ENCODE measurements around the gene ONECUT3. TPM values are rescaled to one million over a fixed set of nuclear protein-coding genes. Genes with fewer than 3 reads are reported as not detected.

The ONECUT3 gene
- total and polyA plus RNA-seq, 4 donors: not detected

DNA sequence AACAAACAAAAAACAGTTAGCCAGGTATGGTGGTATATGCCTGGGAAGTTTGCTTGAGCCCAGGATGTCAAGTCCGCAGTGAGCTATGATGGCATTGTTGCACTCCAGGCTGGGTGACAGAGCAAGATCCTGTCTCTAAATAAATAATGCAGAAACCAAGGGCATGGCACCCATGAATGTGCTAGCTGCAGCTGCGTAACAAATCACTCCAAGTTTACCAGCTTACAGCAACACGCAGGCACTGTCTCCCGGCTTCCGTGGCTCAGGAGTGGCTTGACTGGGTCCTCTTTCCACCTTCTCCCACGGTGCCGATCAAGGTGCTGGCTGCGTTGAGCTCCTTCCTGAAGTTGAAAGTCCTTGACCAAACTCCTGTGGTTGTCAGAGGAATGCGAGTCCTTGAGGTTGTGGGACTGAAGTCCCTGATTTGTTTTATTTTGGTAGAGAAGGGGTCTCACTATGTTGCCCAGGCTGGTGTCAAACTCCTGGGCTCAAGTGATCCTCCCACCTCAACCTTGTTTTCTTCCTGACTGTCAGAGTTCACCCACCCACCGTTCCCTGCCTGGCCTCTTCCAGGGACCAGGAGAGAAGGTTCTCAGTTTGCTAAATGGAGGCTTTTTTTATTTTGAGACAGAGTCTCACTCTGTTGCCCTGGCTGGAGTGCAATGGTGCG, 13.2 kb upstream of the ONECUT3 start:
- Histone ChIP-seq H3K4me3 (ENCODE audit: low read depth in 1 of 3, low read length in 3 of 3) (no peak overlapping the region), H3K27ac (ENCODE audit: low read depth in 1 of 2, low read length in 2 of 2) (no peak overlapping the region), H3K27me3 (ENCODE audit: control insufficient read depth in 4 of 4, insufficient read depth in 4 of 4, low read length in 3 of 4) (peaks cover 0 to 9% (median under 1%) of the 10 kb centered on the region in 4 donors), H3K4me1 (ENCODE audit: control insufficient read depth in 4 of 4, insufficient read depth in 4 of 4, low read length in 3 of 4) (no peaks in the 10 kb centered on the region), H3K36me3 (ENCODE audit: control insufficient read depth in 4 of 4, insufficient read depth in 3 of 4, low read depth in 1 of 4, low read length in 3 of 4) (no peaks in the 10 kb centered on the region), H3K9ac (ENCODE audit: low read depth in 1 of 2, low read length in 2 of 2) (no peak overlapping the region), H3K9me3 (ENCODE audit: control insufficient read depth in 4 of 4, low read length in 3 of 4) (peaks cover 0 to 3% (median 1%) of the 10 kb centered on the region in 4 donors)
- 91% methylated on average over 11 of the region's 11 CpGs for WGBS
- DNase-seq (ENCODE audit: low spot score): no peak
- TF ChIP-seq TAF1 (conservative IDR thresholded peaks at IDR 0.05) (no peak), YY1 (IDR thresholded peaks at IDR 0.05) (no peak), JUND (IDR thresholded peaks at IDR 0.05) (no peak), RAD21 (IDR thresholded peaks at IDR 0.05) (no peak), CTCF (IDR thresholded peaks at IDR 0.05; ENCODE audit: low read depth, low read length, missing input control) (no peak), NR2F2 (IDR thresholded peaks at IDR 0.05) (no peak), RXRA (IDR thresholded peaks at IDR 0.05) (no peak), MAX (IDR thresholded peaks at IDR 0.05) (no peak), SP1 (IDR thresholded peaks at IDR 0.05) (no peak), GABPA (IDR thresholded peaks at IDR 0.05 in 1 of 2, conservative IDR thresholded peaks at IDR 0.05 in 1 of 2) (no peak), HNF4A (conservative IDR thresholded peaks at IDR 0.05) (no peak), FOXA2 (IDR thresholded peaks at IDR 0.05) (no peak), FOXA1 (IDR thresholded peaks at IDR 0.05) (no peak), HNF4G (IDR thresholded peaks at IDR 0.05) (no peak), EGR1 (IDR thresholded peaks at IDR 0.05; ENCODE audit: low read depth in 2 of 2) (no peak)
- TF ChIP-seq, protein P1, sequence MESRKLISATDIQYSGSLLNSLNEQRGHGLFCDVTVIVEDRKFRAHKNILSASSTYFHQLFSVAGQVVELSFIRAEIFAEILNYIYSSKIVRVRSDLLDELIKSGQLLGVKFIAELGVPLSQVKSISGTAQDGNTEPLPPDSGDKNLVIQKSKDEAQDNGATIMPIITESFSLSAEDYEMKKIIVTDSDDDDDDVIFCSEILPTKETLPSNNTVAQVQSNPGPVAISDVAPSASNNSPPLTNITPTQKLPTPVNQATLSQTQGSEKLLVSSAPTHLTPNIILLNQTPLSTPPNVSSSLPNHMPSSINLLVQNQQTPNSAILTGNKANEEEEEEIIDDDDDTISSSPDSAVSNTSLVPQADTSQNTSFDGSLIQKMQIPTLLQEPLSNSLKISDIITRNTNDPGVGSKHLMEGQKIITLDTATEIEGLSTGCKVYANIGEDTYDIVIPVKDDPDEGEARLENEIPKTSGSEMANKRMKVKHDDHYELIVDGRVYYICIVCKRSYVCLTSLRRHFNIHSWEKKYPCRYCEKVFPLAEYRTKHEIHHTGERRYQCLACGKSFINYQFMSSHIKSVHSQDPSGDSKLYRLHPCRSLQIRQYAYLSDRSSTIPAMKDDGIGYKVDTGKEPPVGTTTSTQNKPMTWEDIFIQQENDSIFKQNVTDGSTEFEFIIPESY (IDR thresholded peaks at IDR 0.05): no peak
- TF ChIP-seq, protein P2, sequence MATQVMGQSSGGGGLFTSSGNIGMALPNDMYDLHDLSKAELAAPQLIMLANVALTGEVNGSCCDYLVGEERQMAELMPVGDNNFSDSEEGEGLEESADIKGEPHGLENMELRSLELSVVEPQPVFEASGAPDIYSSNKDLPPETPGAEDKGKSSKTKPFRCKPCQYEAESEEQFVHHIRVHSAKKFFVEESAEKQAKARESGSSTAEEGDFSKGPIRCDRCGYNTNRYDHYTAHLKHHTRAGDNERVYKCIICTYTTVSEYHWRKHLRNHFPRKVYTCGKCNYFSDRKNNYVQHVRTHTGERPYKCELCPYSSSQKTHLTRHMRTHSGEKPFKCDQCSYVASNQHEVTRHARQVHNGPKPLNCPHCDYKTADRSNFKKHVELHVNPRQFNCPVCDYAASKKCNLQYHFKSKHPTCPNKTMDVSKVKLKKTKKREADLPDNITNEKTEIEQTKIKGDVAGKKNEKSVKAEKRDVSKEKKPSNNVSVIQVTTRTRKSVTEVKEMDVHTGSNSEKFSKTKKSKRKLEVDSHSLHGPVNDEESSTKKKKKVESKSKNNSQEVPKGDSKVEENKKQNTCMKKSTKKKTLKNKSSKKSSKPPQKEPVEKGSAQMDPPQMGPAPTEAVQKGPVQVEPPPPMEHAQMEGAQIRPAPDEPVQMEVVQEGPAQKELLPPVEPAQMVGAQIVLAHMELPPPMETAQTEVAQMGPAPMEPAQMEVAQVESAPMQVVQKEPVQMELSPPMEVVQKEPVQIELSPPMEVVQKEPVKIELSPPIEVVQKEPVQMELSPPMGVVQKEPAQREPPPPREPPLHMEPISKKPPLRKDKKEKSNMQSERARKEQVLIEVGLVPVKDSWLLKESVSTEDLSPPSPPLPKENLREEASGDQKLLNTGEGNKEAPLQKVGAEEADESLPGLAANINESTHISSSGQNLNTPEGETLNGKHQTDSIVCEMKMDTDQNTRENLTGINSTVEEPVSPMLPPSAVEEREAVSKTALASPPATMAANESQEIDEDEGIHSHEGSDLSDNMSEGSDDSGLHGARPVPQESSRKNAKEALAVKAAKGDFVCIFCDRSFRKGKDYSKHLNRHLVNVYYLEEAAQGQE (IDR thresholded peaks at IDR 0.05): no peak
- TF ChIP-seq, protein P3, sequence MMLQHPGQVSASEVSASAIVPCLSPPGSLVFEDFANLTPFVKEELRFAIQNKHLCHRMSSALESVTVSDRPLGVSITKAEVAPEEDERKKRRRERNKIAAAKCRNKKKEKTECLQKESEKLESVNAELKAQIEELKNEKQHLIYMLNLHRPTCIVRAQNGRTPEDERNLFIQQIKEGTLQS (IDR thresholded peaks at IDR 0.05): no peak

Measured in liver (tissue), 9 donors.